Calu3 (cell line): ENCODE data around the gene TRIP13. TPM values are rescaled to one million over a fixed set of nuclear protein-coding genes. Genes with fewer than 3 reads are reported as not detected.

Experiments
- BruUV-seq: library from RNA; stranded (reverse); fragments of 400-500 nt; replicated peaks from 2 replicates; lab custom pipeline; 2021; lab: Mats Ljungman, UMichigan
- CTCF ChIA-PET: fragments of 300-600 bp; sonication (Branson Sonifier 250); formaldehyde crosslinking; loops from one replicate; lab custom pipeline; 2022; ENCODE audit warnings: antibody characterized with exemption; lab: Charles Lee
- DNase-seq: peaks from one replicate; pipeline ENCODE4 v3.0.0; 2022
- H3K27ac Mint-ChIP-seq: one replicate; pipeline ENCODE4 v1.8.0; 2022; ENCODE audit warnings: mixed read lengths; ENCODE audit not compliant: unreplicated experiment
- H3K27me3 Mint-ChIP-seq: one replicate; pipeline ENCODE4 v1.8.0; 2022; ENCODE audit warnings: mixed read lengths; ENCODE audit not compliant: unreplicated experiment
- H3K36me3 Mint-ChIP-seq: one replicate; pipeline ENCODE4 v1.8.0; 2022; ENCODE audit warnings: mild to moderate bottlenecking, moderate library complexity, mixed read lengths; ENCODE audit not compliant: insufficient read depth, unreplicated experiment
- H3K4me1 Mint-ChIP-seq: one replicate; pipeline ENCODE4 v1.8.0; 2022; ENCODE audit warnings: mild to moderate bottlenecking, low read depth, mixed read lengths; ENCODE audit not compliant: unreplicated experiment
- H3K4me3 Mint-ChIP-seq: one replicate; pipeline ENCODE4 v1.8.0; 2022; ENCODE audit warnings: mild to moderate bottlenecking, low read depth, moderate library complexity, mixed read lengths; ENCODE audit not compliant: unreplicated experiment
- H3K9me3 Mint-ChIP-seq: one replicate; pipeline ENCODE4 v1.8.0; 2022; ENCODE audit warnings: low read depth, mixed read lengths; ENCODE audit not compliant: unreplicated experiment
- CTCF ChIP-seq: fragments of 200-600 bp; IDR thresholded peaks from one replicate; pipeline ENCODE4 v1.8.0; 2022; ENCODE audit warnings: antibody characterized with exemption; ENCODE audit not compliant: unreplicated experiment
- intact Hi-C: fragments of 100-400 bp; cut with micrococcal nuclease; formaldehyde crosslinking; loops from one replicate; pipeline ENCODE4 v1.10.0; 2022; ENCODE audit not compliant: unreplicated experiment
- total RNA-seq: library from RNA; stranded (reverse); gene quantifications from 2 replicates; pipeline ENCODE4 v1.2.3, GENCODE V29; 2022

The TRIP13 gene
- total RNA-seq, 1 experiment from 2014 or later: 29.9 TPM

- Mint-ChIP-seq H3K9me3 (no peaks in the 10 kb centered on the region), H3K27me3 (no peaks in the 10 kb centered on the region), H3K4me3 (peak overlapping the region; percentile 71), H3K27ac (peak overlapping the region; percentile 44), H3K4me1 (peaks cover 16% of the 10 kb centered on the region), H3K36me3 (peaks cover 35% of the 10 kb centered on the region)
- BruUV-seq: no TSS peak
- no peak for TF ChIP-seq CTCF
- intact Hi-C loops: no loop called here
- CTCF ChIA-PET: no interaction called here
- no peak for DNase-seq
Measured at GRCh38 chr5:891117-891836, 1.4 kb upstream of the TRIP13 start.

- CTCF ChIA-PET: interaction anchor here (0.6 kb wide), 1 partner anchor 58 kb away, joined by 3 read pairs; no protein-coding TSS in a partner anchor
Measured at GRCh38 chr5:891837-892393, 769 bp upstream of the TRIP13 start.

GRCh38 chr5:893137-893506 is 438 bp downstream of the TRIP13 start:
- Mint-ChIP-seq H3K27me3 (no peaks in the 10 kb centered on the region), H3K9me3 (no peaks in the 10 kb centered on the region), H3K4me3 (peak overlapping the region; percentile 71), H3K4me1 (peaks cover 16% of the 10 kb centered on the region), H3K36me3 (peaks cover 26% of the 10 kb centered on the region), H3K27ac (no peak overlapping the region)
- TF ChIP-seq CTCF: no peak
- BruUV-seq: no TSS peak
- DNase-seq: no peak
- CTCF ChIA-PET: no interaction called here
- intact Hi-C loops: no loop called here

More at GRCh38 chr5:891837-892393, 769 bp upstream of the TRIP13 start:
- Mint-ChIP-seq H3K27me3 (no peaks in the 10 kb centered on the region), H3K36me3 (peaks cover 30% of the 10 kb centered on the region), H3K4me1 (peaks cover 16% of the 10 kb centered on the region), H3K27ac (peak overlapping the region; percentile 44), H3K9me3 (no peaks in the 10 kb centered on the region), H3K4me3 (peak overlapping the region; percentile 71)
- TF ChIP-seq CTCF: no peak
- DNase-seq: peak; percentile 18
- BruUV-seq: no TSS peak
- intact Hi-C loops: no loop called here

- H3K4me1 Mint-ChIP-seq: peaks cover 16% of the 10 kb centered on the region
- TF ChIP-seq CTCF: no peak
- CTCF ChIA-PET: no interaction called here
- H3K4me3 Mint-ChIP-seq: peak overlapping the region; percentile 71
- TSS peak; percentile 54 for BruUV-seq
- peaks cover 26% of the 10 kb centered on the region for H3K36me3 Mint-ChIP-seq
- no peak overlapping the region for H3K27ac Mint-ChIP-seq
- intact Hi-C loops: no loop called here
- no peak for DNase-seq
- no peaks in the 10 kb centered on the region for H3K27me3 Mint-ChIP-seq
- H3K9me3 Mint-ChIP-seq: no peaks in the 10 kb centered on the region
Measured at GRCh38 chr5:893711-894110, 1.0 kb downstream of the TRIP13 start.
